HG03439 (cell line): ENCODE data around the gene CYSLTR1.
"Not testable (repeated sequence)": the region's sequence is repeated elsewhere in the genome, so short reads cannot be mapped to it uniquely, and the experiment has no call there.

Experiments
- ATAC-seq: cut with Tn5 transposase; IDR thresholded peaks from one replicate; pipeline ENCODE4 v1.9.1; 2021; ENCODE audit warnings: mild to moderate bottlenecking, moderate library complexity; ENCODE audit not compliant: unreplicated experiment

CYSLTR1 gene

DNA sequence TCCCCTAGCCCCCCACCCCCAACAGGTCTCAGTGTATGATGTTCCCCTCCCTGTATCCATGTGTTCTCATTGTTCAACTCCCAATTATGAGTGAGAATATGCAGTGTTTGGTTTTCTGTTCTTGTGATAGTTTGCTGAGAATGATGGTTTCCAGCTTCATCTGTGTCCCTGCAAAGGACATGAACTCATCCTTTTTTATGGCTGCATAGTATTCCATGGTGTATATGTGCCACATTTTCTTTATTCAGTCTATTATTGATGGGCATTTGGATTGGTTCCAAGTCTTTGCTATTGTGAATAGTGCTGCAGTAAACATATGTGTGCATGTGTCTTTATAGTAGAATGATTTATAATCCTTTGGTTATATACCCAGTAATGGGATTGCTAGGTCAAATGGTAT lies 101.4 kb downstream of the CYSLTR1 start:
- ATAC-seq = not testable (repeated sequence)
